Measurements from ENCODE around the gene MINPP1.
"Not testable (repeated sequence)": the region's sequence is repeated elsewhere in the genome, so short reads cannot be mapped to it uniquely, and the experiment has no call there.

GRCh38 chr10:87495446-87495845 is 9.2 kb upstream of the MINPP1 start:
- TF ChIP-seq CTCF (conservative IDR thresholded peaks at IDR 0.05 in 1 of 2, IDR thresholded peaks at IDR 0.05 in 1 of 2; ENCODE audit: extremely low read depth in 1 of 2, insufficient read depth in 1 of 2, low read depth in 1 of 2, low read length in 2 of 2); EZH2 (IDR thresholded peaks at IDR 0.05; ENCODE audit: borderline replicate concordance, low read length): not testable (repeated sequence)
